NCI-H2196 treated with DMSO at 0.1 percent for 48 hours (cell line): Measurements from ENCODE around the gene ECI1.
"Not testable (repeated sequence)": the region's sequence is repeated elsewhere in the genome, so short reads cannot be mapped to it uniquely, and the experiment has no call there.

ENCODE experiments used
- DNase-seq: peaks from one replicate; lab custom pipeline; 2025; ENCODE audit not compliant: unreplicated experiment; lab: John Stamatoyannopoulos, UW

Gene ECI1

DNA sequence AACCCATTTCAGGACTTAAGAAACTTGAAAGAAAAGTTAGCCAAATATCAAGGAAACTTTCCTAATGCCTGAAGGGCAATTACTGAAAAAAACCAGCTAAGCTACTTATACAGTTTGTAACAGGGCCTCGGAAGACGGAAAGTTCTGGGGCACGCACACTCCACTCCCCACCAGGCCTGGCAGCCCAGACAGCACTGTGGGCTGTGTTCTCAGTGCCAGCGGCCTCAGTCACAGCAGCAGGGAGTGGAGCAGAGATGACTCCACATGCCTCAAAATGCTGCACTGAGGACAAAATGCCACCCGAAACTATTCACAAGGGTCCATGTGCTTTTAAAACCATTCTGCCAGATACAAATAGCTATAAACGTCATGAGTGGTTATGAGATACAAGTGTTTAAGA is 6.3 kb upstream of the ECI1 start:
- no peak for DNase-seq

DNA sequence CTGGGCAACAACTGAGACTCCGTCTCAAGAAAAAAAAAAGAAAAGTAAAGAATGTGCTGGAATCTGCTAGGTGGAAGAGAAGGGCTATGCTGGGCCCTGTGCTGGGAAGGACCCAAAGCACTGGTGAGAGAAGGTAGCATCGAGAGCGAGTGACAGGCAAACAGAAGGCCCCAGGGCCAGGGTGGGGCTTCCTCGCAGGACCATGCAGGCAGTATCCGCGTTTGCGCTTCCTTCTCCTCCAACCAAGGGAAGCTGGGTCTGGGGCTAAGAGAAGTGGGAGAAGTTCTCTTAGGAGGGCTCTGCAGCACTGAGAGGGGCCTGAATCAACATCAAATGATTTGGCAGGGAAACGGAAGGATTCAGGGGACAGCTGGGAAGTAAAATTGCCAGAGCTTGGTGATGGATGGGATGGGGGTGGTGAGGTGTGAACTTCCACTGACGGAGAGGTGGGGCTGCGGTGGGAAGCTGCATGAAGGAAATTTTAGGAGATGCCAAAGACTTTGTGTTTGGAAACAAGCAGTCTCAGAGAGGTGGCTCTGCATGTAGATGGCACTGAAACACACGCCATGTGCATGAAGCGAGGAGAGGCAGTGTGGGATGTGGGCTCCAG is 5.2 kb upstream of the ECI1 start:
- DNase-seq: no peak

DNA sequence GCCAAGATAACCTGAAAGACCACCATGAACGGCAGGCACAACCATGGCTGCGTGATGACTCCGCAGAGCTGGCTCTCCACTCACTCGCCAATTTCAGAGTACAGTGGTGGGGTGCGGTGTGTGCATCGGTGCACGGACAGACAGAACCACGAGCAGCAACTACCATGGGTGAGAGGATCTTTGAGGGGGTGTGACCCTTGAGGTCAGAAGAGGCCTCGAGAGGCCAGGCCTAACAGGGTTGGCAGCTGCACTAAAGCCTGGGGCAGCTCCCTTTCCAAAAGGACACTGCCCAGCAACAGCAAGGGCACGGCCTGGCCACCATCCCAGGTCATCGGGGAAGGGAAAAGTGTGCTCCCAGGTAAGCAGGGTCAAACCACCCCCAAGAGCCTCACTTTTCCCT is 1.9 kb upstream of the ECI1 start:
- DNase-seq: no peak

DNA sequence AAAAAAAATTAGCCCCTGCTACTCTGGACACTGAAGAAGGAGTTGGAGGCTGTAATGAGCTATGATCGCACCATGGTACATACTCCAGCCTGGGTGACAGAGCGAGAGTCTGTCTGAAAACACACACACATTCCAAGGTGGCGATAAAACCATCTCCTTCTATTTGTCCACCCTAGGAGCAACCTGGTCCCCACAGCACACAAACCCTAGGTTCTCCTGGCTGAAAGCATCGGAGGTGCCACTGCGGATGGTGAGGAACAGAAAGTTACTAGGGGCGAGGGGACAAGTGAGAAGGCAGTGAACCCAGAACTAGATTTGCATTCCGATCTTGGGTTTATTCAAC is 1.4 kb upstream of the ECI1 start:
- DNase-seq: no peak

DNA sequence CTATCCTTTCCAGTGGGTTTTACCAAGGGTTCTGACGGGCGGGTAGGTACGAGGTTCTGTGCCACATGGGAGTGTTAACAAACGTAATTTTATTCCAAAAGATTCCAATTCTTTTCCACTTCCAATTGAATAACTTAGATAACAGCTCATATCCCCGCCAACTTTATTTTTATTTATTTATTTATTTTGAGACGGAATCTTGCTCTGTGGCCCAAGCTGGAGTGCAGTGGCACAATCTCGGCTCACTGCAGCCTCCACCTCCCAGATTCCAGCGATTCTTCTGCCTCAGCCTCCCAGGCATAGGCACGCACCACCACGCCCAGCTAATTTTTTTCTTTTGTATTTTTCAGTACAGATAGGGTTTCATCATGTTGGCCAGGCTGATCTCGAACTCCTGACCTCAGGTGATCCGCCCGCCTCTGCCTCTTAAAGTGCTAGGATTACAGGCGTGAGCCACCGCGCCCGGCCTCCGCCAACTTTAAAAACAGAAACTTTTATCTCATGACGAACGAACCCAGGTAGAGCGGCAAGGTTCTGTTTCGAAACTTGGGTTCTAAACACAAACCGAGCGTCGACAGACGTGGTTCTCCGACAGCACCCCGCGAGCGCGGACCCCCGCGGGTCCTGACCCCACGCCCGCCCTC is 613 bp downstream of the ECI1 start:
- no peak for DNase-seq

DNA sequence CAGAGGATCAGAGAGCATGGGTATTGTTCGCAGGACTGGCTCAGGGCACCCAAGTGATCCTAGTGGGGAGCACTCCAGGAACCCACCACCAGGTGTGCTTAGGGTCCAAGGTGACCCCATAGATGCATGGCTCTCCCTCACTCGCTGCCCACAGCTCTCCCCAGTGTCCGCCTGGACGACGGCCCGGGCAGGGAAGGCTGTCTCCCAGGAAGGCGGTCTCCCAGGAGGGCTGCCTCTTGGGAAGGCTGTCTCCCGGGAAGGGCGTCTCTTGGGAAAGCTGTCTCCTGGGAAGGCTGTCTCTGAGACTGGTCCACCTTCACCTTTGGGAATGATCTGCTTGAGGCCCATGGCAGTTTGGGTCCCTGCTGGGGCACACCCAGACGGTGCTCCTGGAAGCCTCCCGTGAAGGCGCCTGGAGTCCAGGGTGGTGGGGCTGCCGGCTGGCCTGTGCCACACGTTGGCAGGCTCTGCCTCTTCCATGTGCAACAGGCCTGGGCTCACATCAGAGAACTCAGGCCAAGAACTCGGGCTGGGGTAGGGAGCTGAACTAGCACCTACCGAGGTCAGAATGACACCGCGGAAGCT is 5.0 kb downstream of the ECI1 start:
- no peak for DNase-seq

DNA sequence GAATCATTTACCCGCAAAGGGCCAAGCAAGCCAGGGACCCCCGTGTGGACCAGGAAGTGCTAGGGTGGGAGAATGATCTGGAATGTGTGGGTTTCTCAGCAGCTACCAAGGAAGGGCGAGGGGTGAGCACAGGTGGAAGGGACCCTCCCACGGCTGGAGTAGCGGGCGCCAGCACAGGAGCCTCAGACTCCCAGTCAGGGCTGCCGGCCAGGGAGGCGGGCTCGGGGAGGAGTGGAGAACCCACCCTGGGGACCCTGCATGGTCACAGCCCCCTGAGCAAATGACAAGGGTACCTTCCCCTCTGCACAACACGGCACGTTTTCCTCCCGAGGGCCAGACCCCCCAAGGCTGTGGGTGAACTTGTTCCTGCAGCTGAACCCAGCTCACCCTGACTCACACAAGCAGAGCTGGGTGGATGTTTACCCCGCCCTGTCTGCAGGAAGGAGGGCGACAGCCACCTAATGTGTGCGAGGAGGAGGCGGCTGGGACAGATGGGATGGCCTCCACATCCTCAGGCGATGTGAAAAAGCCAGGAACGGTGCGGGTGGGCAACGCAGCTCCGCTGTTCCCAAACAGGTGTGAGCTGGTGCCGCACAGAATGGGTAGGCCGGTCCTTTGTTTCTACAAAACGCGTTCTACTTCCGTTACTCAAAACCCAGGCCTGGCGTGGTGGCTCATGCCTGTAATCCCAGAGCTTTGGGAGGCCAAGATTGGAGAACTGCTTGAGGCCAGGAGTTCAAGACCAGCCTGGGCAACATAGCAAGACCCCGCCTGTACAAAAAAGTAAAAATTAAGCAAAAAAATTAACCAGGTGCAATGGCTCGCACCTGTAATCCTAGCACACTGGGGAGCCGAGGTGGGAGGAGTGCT is 6.2 kb downstream of the ECI1 start:
- no peak for DNase-seq

DNA sequence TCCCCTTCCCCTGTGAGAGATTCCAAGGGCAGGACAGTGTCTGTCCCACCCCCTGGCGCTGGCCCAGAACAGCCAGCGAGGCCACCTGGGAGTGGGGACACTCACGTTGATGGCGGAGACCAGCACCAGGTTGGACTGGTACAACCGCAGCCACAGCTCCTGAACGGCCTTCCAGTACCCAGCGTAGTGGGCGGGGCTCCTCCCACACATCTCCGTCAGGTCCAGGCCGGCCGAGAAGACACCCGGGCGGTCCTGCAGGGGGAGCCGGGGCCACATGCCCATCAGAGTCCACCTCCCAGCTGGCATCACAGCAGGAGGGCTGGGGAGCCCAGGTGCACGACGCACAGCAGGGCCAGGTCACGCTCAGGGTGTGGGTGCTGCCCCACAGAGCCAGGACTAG is 7.1 kb downstream of the ECI1 start:
- DNase-seq: no peak

DNA sequence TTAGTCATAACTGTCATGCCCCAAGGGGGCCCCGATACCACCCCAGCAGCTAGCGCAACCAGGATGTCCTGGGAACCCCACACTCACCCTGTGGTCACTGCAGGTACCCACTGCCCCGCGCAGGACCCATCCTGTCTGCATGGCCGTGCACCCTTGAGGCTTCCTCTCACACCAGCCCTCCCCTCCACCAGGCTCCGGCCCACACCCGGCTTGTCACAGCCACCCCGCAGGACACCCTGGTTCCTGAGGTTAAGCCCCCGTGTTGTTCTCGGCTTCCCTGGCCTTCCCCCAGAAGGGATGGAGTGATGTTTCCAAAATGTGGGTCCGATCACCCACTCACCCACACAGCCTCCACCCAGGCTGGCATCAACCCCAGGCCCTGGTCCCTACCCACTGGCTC is 7.6 kb downstream of the ECI1 start:
- no peak for DNase-seq

DNA sequence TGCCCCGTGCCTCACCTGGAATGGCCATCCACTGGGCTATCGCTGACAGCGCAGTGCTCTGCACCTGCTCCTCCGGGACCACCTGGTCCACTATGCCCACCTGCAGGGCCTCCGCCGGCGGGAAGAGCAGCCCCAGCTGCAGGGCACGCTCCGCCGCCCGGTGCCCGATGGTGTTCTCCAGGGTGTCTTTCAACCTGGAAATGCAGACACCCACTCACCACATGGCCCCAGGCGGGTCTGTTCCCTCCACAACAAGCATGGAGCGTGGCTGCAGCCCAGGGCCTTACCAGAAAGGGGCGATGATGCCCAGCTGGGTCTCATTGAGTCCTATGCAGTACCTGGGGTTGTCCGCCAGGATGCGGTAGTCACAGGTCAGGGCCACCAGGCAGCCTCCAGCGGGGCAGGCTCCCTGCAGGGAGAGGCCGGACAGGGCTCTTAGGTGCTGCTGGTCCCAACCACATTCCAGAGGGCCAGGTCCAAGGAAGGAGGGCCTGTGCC is 8.3 kb downstream of the ECI1 start:
- DNase-seq: no peak

DNA sequence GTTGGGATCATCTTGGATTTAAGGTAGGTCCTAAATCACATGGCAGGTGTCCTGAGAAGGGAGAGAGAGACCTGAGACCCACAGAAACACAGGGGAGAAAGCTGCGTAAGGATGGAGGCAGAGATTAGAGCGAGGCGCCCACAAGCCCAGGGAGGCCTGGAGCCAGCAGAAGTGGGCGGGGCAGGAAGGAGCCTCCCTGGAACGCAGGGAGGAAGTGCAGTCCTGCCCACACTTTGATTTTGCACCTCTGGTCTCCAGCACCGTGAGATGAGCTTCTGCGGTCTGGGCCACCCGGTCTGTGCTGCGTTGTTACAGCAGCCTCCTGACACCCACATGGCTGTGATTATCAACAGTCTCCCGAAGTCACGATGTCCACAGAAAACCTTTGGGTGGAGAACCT is 8.8 kb downstream of the ECI1 start:
- DNase-seq: no peak

DNA sequence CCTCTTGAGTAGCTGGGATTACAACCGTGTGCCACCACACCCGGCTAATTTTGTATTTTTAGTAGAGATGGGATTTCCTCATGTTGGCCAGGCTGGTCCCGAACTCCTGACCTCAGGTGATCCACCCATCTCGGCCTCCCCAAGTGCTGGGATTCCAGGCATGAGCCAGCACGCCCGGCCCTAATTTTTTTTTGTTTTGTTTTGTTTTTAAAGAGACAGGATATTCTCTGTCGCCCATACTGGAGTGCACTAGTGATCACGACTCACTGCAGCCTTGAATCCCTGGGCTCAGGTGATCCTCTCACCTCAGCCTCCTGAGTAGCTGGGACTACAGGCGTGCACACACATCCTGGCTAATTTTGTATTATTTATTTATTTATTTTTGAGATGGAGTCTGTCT is 11.1 kb downstream of the ECI1 start:
- DNase-seq: not testable (repeated sequence)

DNA sequence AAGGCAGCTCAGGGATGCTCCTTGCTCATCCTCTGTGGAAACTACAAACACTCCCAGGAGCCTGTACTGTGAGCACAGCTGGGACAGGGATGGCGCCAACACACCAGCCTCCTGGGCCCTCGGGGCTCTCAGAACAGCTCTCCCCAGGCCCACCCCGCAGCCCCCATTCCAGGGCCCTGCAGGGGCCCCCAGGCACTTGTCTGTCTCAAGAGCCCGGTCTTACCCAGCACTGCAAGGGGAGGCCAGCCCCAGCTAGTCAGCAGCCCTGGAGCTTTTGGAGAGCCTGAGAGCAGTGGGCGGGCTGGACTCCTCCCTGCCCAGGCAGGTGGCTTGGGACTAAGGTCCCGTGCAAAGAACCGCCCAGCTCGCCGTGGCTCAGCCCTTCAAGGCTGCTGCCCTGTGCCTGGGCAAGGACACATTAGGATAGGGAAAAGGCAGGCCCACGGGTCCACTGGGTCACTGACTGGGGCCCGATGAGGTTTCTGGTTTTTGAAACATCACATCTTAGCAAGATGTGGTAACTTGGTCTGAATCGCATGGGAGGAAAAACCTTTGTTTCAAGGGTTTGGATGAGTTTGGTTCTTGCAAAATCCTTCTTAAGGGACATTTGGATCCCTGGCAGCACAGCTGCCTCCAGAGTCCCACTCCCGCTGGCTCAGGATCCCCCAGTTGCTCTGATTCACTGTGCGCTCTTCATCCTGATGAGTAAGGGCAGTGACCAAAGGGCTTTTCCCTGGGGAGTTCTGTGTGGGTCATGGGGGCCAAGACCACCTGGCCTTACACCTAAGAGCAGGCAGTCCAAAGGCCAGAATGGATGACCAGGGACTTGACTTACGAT is 12.3 kb downstream of the ECI1 start:
- no peak for DNase-seq

DNA sequence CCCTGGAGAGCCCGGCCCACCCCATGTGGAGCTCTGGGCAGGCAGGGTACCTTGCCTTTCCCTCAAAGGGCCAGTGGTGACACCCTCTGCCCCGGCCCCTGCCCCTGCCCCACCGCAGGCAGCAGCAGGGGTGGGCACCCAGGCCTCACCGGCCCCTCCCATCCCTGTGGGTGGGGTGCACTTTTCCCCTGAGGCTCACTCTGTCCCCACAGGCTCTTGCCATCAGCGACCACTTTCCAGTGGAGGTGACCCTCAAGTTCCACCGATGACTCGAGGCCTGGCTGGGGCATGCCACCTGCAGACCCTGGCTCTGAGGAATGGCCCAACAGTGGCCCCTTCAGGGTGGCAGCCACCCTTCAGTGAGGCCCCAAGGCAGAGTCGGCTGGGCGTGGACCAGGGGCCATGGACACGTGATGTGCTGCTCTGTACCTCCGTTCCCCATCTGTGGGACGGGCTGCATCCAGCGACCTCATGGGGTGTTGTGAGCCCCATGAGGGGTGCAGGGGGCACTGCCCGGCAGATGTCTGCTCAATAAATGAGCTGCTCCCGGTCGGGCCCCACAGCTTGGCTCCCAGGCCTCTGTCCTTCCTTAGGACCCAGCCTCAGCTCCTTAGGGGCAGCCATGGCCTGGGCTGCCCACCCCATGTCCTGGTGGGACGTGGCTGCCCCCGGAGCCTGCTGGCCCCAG is 13.1 kb downstream of the ECI1 start:
- no peak for DNase-seq

DNA sequence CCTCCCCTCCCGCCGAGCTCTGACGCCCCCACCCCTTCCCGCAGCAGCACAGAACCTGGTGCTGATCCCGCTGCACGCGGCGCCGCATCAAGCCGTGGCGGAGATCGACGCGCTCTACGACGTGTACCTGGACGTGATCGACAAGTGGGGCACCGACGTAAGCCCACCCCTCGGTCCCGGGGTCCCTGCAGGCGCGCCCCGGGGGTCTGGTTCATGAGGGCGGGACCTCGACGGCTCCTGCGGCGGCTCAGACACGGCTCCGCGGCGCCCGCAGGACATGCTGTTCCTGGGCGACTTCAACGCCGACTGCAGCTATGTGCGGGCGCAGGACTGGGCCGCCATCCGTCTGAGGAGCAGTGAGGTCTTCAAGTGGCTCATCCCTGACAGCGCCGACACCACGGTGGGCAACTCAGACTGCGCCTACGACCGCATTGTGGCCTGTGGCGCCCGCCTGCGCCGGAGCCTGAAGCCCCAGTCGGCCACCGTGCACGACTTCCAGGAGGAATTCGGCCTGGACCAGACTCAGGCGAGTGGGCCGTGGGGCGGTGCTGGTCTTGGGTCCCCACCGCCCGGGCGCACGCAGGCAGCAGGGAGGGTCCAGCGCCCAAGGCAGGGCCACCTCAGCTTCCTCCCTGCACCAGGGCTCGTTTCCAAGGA is 13.8 kb downstream of the ECI1 start:
- no peak for DNase-seq

DNA sequence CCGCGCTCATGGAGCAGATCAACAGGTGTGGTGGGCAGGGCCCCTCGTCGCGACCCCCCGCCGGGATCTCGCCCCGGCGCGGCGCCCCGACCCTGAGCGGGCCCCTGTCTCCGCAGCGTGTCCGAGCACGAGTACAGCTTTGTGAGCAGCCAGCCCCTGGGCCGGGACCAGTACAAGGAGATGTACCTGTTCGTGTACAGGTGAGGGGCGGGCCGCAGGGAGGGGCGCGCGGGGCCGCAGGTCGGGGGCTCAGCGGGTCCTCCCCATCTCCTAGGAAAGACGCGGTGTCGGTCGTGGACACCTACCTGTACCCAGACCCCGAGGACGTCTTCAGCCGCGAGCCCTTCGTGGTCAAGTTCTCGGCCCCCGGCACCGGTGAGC is 14.3 kb downstream of the ECI1 start:
- no peak for DNase-seq

DNA sequence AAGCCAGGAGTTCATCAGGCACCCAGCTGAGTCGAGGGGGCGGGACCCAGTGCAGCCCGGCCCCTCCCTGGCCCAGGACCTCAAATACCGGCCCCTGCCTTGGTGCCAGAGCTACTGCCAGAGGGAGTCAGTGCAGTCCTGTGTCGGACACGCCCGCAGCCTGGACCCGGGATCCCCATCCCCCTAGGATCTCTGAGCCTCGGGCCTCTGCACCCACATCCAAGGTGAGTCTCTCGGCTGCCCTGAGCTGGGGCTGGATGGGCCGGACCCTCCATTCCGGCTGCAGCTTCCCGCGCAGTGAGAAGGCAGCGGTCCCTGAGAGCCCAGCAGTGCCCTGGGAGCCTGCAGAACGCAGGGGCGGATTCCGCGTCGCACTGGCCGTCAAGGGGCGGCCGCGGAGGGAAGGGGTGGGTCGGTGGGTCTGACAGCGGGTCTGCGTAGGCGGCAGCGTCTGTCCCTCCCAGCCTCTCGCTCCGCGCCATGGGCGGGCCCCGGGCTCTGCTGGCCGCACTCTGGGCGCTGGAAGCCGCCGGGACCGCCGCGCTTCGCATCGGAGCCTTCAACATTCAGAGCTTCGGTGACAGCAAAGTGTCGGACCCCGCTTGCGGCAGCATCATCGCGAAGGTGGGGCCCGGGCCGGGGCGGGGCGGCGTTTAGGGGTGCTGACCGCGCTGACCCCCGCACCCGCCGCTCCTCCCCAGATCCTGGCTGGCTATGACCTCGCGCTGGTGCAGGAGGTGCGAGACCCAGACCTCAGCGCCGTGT is 14.9 kb downstream of the ECI1 start, which contains the start of gene DNASE1L2:
DNASE1L2 (plus strand) TSS at position 108 of the 765 bp plus-strand sequence; CDS start at position 481, 373 bp downstream.
- no peak for DNase-seq

DNA sequence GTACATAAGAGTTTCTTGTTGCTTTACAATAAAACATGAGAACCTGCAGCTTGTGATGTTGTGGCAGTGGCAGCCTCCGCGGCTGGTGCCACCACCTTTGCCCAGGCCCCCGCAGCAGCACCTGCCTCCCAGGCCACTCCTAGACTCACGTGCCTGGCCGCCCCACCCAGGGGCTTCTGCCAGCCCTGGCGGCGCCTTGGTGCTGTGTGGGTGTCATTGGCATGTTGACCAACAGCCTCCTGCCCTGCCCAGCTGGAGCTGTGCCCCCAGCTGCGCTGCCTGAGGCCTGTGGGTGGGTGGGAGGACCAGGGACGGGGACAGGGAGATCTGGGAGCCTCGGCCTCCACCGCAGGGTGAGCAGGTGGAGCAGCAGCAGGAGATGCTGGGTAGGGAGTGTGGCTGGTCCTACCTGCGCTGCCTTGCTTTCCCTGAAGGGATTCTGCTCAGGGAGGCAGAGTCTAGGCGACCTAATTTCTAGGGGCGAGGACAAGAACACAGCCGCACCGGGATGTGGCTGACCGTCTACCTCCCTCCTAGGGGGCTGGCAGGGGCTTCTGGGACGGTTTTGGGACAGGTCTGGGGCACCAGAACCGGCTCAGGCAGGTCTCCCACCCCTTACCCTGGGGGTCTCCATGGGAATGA is 15.6 kb downstream of the ECI1 start:
- peak; percentile 53 for DNase-seq
